Measurements from ENCODE around the gene MGAT4B. TPM values are rescaled to one million over a fixed set of nuclear protein-coding genes. Genes with fewer than 3 reads are reported as not detected.
"Not testable (repeated sequence)": the region's sequence is repeated elsewhere in the genome, so short reads cannot be mapped to it uniquely, and the experiment has no call there.

MGAT4B gene
- total RNA-seq: 10 to 100 TPM; 95.8 to 96.8 TPM

- POLR2A ChIA-PET: interaction anchor here (1.0 to 3.9 kb wide), 3 partner anchors 12 to 74 kb away, joined by 3 to 19 read pairs (median 8); partner anchors contain the start of genes LTC4S and SQSTM1
- DNase-seq: peak; percentile 72
- intact Hi-C loops (cut with micrococcal nuclease): loop anchor here (5.0 kb wide), 1 partner anchor 266 kb away; the partner anchor contains the start of gene RNF130
These were observed at the start of gene MGAT4B for GRCh38 chr5:179806250-179807048. Gene MGAT4B, minus strand, starts transcription at chr5:179806866. Its CDS starts 283 bp downstream, at chr5:179806583.

GRCh38 chr5:179854356-179854755 lies 47.7 kb upstream of the MGAT4B start:
- H3K27ac Mint-ChIP-seq: no peak overlapping the region
- DNase-seq: no peak
- CTCF ChIA-PET: interaction anchor here (0.6 kb wide), 1 partner anchor 157 kb away, joined by 3 read pairs; no protein-coding TSS in a partner anchor
- H3K27me3 Mint-ChIP-seq: no peaks in the 10 kb centered on the region
- intact Hi-C loops (cut with micrococcal nuclease): no loop called here
- POLR2A ChIA-PET: no interaction called here
- H3K9me3 Mint-ChIP-seq: no peaks in the 10 kb centered on the region
- H3K4me3 Mint-ChIP-seq: no peak overlapping the region
- peaks cover 19% of the 10 kb centered on the region for H3K36me3 Mint-ChIP-seq
- H3K4me1 Mint-ChIP-seq (ENCODE audit: low read depth): peaks cover 8% of the 10 kb centered on the region

More at GRCh38 chr5:179806250-179807048, at the start of gene MGAT4B:
- Mint-ChIP-seq H3K4me1 (ENCODE audit: low read depth) (peaks cover 33% of the 10 kb centered on the region), H3K9me3 (no peaks in the 10 kb centered on the region), H3K27ac (peak within 1 kb of the TSS; percentile 71), H3K4me3 (peak within 1 kb of the TSS; percentile 86), H3K27me3 (no peaks in the 10 kb centered on the region), H3K36me3 (peaks cover 15% of the 10 kb centered on the region)
- CTCF ChIA-PET: interaction anchor here (0.9 to 1.5 kb wide), 4 partner anchors 9 to 100 kb away, joined by 3 to 4 read pairs (median 4); no protein-coding TSS in a partner anchor

GRCh38 chr5:179852993-179853547 lies 46.4 kb upstream of the MGAT4B start:
- ChIA-PET POLR2A (no interaction called here), CTCF (interaction anchor here (0.7 kb wide), 1 partner anchor 20 kb away, joined by 3 read pairs; no protein-coding TSS in a partner anchor)
- H3K9me3 Mint-ChIP-seq: no peaks in the 10 kb centered on the region
- H3K4me3 Mint-ChIP-seq: no peak overlapping the region
- H3K36me3 Mint-ChIP-seq: peaks cover 20% of the 10 kb centered on the region
- DNase-seq: no peak
- H3K27me3 Mint-ChIP-seq: no peaks in the 10 kb centered on the region
- H3K4me1 Mint-ChIP-seq (ENCODE audit: low read depth): peaks cover 7% of the 10 kb centered on the region
- intact Hi-C loops (cut with micrococcal nuclease): no loop called here
- peak overlapping the region; percentile 3 for H3K27ac Mint-ChIP-seq

- H3K4me1 Mint-ChIP-seq (ENCODE audit: low read depth): peaks cover 9% of the 10 kb centered on the region
- peaks cover 7% of the 10 kb centered on the region for H3K9me3 Mint-ChIP-seq
- CTCF ChIA-PET: no interaction called here
- H3K27me3 Mint-ChIP-seq: no peaks in the 10 kb centered on the region
- POLR2A ChIA-PET: no interaction called here
- no peak overlapping the region for H3K4me3 Mint-ChIP-seq
- peaks cover 33% of the 10 kb centered on the region for H3K36me3 Mint-ChIP-seq
- intact Hi-C loops (cut with micrococcal nuclease): no loop called here
- no peak overlapping the region for H3K27ac Mint-ChIP-seq
- no peak for DNase-seq
These were observed 35.0 kb upstream of the MGAT4B start for GRCh38 chr5:179841621-179842020.

- Mint-ChIP-seq H3K36me3 (peaks cover 35% of the 10 kb centered on the region), H3K4me1 (ENCODE audit: low read depth) (peaks cover 18% of the 10 kb centered on the region), H3K27ac (no peak overlapping the region), H3K9me3 (peaks cover 6% of the 10 kb centered on the region), H3K4me3 (no peak overlapping the region), H3K27me3 (no peaks in the 10 kb centered on the region)
- no peak for DNase-seq
- POLR2A ChIA-PET: no interaction called here
- intact Hi-C loops (cut with micrococcal nuclease): no loop called here
- CTCF ChIA-PET: no interaction called here
These were observed 34.1 kb upstream of the MGAT4B start for GRCh38 chr5:179840766-179841165.

- peaks cover 4% of the 10 kb centered on the region for H3K9me3 Mint-ChIP-seq
- intact Hi-C loops (cut with micrococcal nuclease): no loop called here
- ChIA-PET POLR2A (no interaction called here), CTCF (interaction anchor here (1.1 kb wide), 1 partner anchor 27 kb away, joined by 3 read pairs; no protein-coding TSS in a partner anchor)
- no peak overlapping the region for H3K4me3 Mint-ChIP-seq
- no peak for DNase-seq
- peaks cover 18% of the 10 kb centered on the region for H3K4me1 Mint-ChIP-seq (ENCODE audit: low read depth)
- H3K36me3 Mint-ChIP-seq: peaks cover 36% of the 10 kb centered on the region
- H3K27ac Mint-ChIP-seq: no peak overlapping the region
- H3K27me3 Mint-ChIP-seq: no peaks in the 10 kb centered on the region
These were observed 33.7 kb upstream of the MGAT4B start for GRCh38 chr5:179840321-179840720.

- intact Hi-C loops (cut with micrococcal nuclease): loop anchor here (5.0 kb wide), 1 partner anchor 37 kb away; no protein-coding TSS in a partner anchor
- peaks cover 18% of the 10 kb centered on the region for H3K4me1 Mint-ChIP-seq (ENCODE audit: low read depth)
- no peak overlapping the region for H3K27ac Mint-ChIP-seq
- ChIA-PET POLR2A (no interaction called here), CTCF (interaction anchor here (1.1 kb wide), 1 partner anchor 27 kb away, joined by 3 read pairs; no protein-coding TSS in a partner anchor)
- no peak for DNase-seq
- H3K27me3 Mint-ChIP-seq: no peaks in the 10 kb centered on the region
- H3K4me3 Mint-ChIP-seq: no peak overlapping the region
- no peaks in the 10 kb centered on the region for H3K9me3 Mint-ChIP-seq
- H3K36me3 Mint-ChIP-seq: peaks cover 35% of the 10 kb centered on the region
These were observed 32.9 kb upstream of the MGAT4B start for GRCh38 chr5:179839328-179840256.

- CTCF ChIA-PET: interaction anchor here (0.8 to 1.2 kb wide), 3 partner anchors 15 to 74 kb away, joined by 3 read pairs; no protein-coding TSS in a partner anchor
- POLR2A ChIA-PET: interaction anchor here (0.5 to 1.8 kb wide), 5 partner anchors 17 to 74 kb away, joined by 3 to 7 read pairs (median 3); partner anchors contain the start of gene SQSTM1
- intact Hi-C loops (cut with micrococcal nuclease): loop anchor here (5.0 kb wide), 1 partner anchor 35 kb away; no protein-coding TSS in a partner anchor
- H3K27me3 Mint-ChIP-seq: no peaks in the 10 kb centered on the region
- DNase-seq: no peak
- no peaks in the 10 kb centered on the region for H3K9me3 Mint-ChIP-seq
- peak overlapping the region; percentile 21 for H3K4me3 Mint-ChIP-seq
- peaks cover 18% of the 10 kb centered on the region for H3K4me1 Mint-ChIP-seq (ENCODE audit: low read depth)
- H3K27ac Mint-ChIP-seq: peak overlapping the region; percentile 89
- H3K36me3 Mint-ChIP-seq: peaks cover 45% of the 10 kb centered on the region
These were observed 30.7 kb upstream of the MGAT4B start for GRCh38 chr5:179837076-179838011.

GRCh38 chr5:179836225-179837019 lies 29.8 kb upstream of the MGAT4B start:
- POLR2A ChIA-PET: interaction anchor here (0.5 to 1.8 kb wide), 2 partner anchors 16 to 73 kb away, joined by 3 to 7 read pairs; partner anchors contain the start of gene SQSTM1
- Mint-ChIP-seq H3K4me3 (peak overlapping the region; percentile 21), H3K36me3 (peaks cover 46% of the 10 kb centered on the region), H3K27me3 (no peaks in the 10 kb centered on the region), H3K27ac (peak overlapping the region; percentile 89), H3K4me1 (ENCODE audit: low read depth) (peaks cover 18% of the 10 kb centered on the region), H3K9me3 (no peaks in the 10 kb centered on the region)
- CTCF ChIA-PET: interaction anchor here (0.8 to 1.2 kb wide), 3 partner anchors 14 to 73 kb away, joined by 3 read pairs; no protein-coding TSS in a partner anchor
- intact Hi-C loops (cut with micrococcal nuclease): loop anchor here (5.0 kb wide), 1 partner anchor 34 kb away; no protein-coding TSS in a partner anchor
- peak; percentile 73 for DNase-seq

GRCh38 chr5:179834871-179835270 lies 28.2 kb upstream of the MGAT4B start:
- intact Hi-C loops (cut with micrococcal nuclease): loop anchor here (5.0 kb wide), 1 partner anchor 33 kb away; no protein-coding TSS in a partner anchor
- CTCF ChIA-PET, H3K4me3 Mint-ChIP-seq, H3K27me3 Mint-ChIP-seq, DNase-seq, H3K9me3 Mint-ChIP-seq, POLR2A ChIA-PET, H3K27ac Mint-ChIP-seq: not testable (repeated sequence)
- Mint-ChIP-seq H3K36me3 (peaks cover 51% of the 10 kb centered on the region), H3K4me1 (ENCODE audit: low read depth) (peaks cover 18% of the 10 kb centered on the region)
